DOHH2 (cell line): ENCODE results near the gene CDC42BPA.

ENCODE experiments used
- EZH2phosphoT487 ChIP-seq: fragments of 200-600 bp; sonication (generic); IDR thresholded peaks from 2 replicates; pipeline ENCODE4 v1.6.1; 2017; ENCODE audit warnings: borderline replicate concordance, mild to moderate bottlenecking, antibody characterized with exemption, low read length, moderate library complexity, mixed read lengths
- TF ChIP-seq, protein P1 (sequence below): fragments of 200-600 bp; sonication (generic); IDR thresholded peaks from one replicate; pipeline ENCODE4 v1.5.1; 2014; ENCODE audit warnings: antibody characterized with exemption, mild to moderate bottlenecking, low read depth, low read length; ENCODE audit not compliant: poor library complexity, severe bottlenecking

DNA sequence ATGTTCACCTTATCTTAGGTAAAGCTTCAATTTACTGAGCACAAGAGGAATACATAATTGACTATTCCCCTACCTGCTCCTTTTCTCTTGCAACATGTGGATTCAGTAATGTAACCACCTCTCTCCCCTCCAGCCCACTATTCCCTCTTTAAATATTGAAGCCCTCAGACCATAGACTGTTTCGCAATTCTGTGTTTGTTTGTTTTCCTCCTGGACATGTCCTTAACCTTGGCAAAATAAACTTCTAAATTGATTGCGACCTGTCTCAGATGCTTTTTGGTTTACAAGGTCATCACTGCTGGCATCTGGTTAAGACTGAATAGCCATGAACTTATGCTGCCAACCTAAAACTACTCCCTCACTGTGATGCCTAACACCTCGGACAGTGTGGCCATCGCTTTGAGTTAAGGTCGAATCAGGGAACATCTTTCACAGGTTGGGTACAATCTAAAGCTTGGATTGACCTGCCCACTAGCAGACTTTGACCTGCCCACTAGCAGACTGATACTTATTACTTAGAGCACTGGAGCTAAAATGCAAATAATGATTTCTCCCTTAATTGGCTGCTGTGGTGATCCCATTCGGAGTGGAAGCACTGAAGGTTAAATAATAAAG lies 10.2 kb upstream of the CDC42BPA start:
- TF ChIP-seq, protein P1, sequence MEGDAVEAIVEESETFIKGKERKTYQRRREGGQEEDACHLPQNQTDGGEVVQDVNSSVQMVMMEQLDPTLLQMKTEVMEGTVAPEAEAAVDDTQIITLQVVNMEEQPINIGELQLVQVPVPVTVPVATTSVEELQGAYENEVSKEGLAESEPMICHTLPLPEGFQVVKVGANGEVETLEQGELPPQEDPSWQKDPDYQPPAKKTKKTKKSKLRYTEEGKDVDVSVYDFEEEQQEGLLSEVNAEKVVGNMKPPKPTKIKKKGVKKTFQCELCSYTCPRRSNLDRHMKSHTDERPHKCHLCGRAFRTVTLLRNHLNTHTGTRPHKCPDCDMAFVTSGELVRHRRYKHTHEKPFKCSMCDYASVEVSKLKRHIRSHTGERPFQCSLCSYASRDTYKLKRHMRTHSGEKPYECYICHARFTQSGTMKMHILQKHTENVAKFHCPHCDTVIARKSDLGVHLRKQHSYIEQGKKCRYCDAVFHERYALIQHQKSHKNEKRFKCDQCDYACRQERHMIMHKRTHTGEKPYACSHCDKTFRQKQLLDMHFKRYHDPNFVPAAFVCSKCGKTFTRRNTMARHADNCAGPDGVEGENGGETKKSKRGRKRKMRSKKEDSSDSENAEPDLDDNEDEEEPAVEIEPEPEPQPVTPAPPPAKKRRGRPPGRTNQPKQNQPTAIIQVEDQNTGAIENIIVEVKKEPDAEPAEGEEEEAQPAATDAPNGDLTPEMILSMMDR, result no peak
- TF ChIP-seq EZH2phosphoT487, result no peak
